Cardiac septum (tissue), 1 donor: ENCODE data around the gene CROT. TPM values are rescaled to one million over a fixed set of nuclear protein-coding genes. Genes with fewer than 3 reads are reported as not detected.
"Not testable (repeated sequence)": the region's sequence is repeated elsewhere in the genome, so short reads cannot be mapped to it uniquely, and the experiment has no call there.

Experiments
- DNase-seq: peaks from one replicate; pipeline ENCODE4 v3.0.0-alpha.2; 2020; ENCODE audit warnings: low spot score
- intact Hi-C: fragments of 100-400 bp; cut with DNase I; formaldehyde crosslinking; loops from one replicate; pipeline ENCODE4 v1.14.0; 2022
- long read RNA-seq: library from polyadenylated mRNA; unstranded; transcript quantifications from one replicate; pipeline ENCODE4 v2.0.0, GENCODE V29; 2021
- total RNA-seq: library from RNA; stranded (reverse); fragmentation: NEBNext Ultra II Directional; extraction: Animal tissue kit (Norgen Biotek cat#: 25700); gene quantifications from one replicate; pipeline ENCODE4 v1.2.1, GENCODE V29; 2021
- donor health status: DM: no; HTN: no; CAD: no.

CROT gene
- total RNA-seq: 7.5 TPM
- long read RNA-seq, transcript CROT-201 (18 exons, 3,175 nt): major isoform, 8 of 14 reads
- long read RNA-seq, partial matches to known transcripts: 1 of 14 reads
- long read RNA-seq, other reads (novel, unspliced or antisense): 4 of 14 reads

GRCh38 chr7:87345166-87345927 lies at the start of gene CROT:
Gene CROT, plus strand, starts transcription at chr7:87345664. Its CDS starts 3,405 bp downstream, at chr7:87349069.
- intact Hi-C loops: loop anchor here (10.0 kb wide), 1 partner anchor 191 kb away; the partner anchor contains the start of gene DMTF1

GRCh38 chr7:87300756-87301155 lies 44.7 kb upstream of the CROT start:
- intact Hi-C loops: no loop called here

More at GRCh38 chr7:87345166-87345927, at the start of gene CROT:
- DNase-seq: peak; percentile 98

GRCh38 chr7:87310790-87311419 lies 34.6 kb upstream of the CROT start:
- no peak for DNase-seq
- intact Hi-C loops: no loop called here

More at GRCh38 chr7:87300756-87301155, 44.7 kb upstream of the CROT start:
- no peak for DNase-seq

- no peak for DNase-seq
- intact Hi-C loops: loop anchor here (2.0 kb wide), 1 partner anchor 104 kb away; no protein-coding TSS in a partner anchor
These were observed 33.1 kb upstream of the CROT start for GRCh38 chr7:87312215-87312865.

- no peak for DNase-seq
- intact Hi-C loops: no loop called here
These were observed 29.3 kb upstream of the CROT start for GRCh38 chr7:87316097-87316700.

- no peak for DNase-seq
- intact Hi-C loops: no loop called here
These were observed 28.5 kb upstream of the CROT start for GRCh38 chr7:87316846-87317552.

GRCh38 chr7:87317691-87318245 lies 27.7 kb upstream of the CROT start:
- no peak for DNase-seq
- intact Hi-C loops: no loop called here

- intact Hi-C loops: no loop called here
- DNase-seq: no peak
These were observed 26.7 kb upstream of the CROT start for GRCh38 chr7:87318741-87319140.

GRCh38 chr7:87319154-87319581 lies 26.3 kb upstream of the CROT start:
- intact Hi-C loops, DNase-seq: not testable (repeated sequence)

- intact Hi-C loops: no loop called here
These were observed 22.6 kb upstream of the CROT start for GRCh38 chr7:87322912-87323311.

GRCh38 chr7:87325576-87326370 lies 19.7 kb upstream of the CROT start:
- DNase-seq: no peak
- intact Hi-C loops: no loop called here

More at GRCh38 chr7:87322912-87323311, 22.6 kb upstream of the CROT start:
- DNase-seq: no peak

- DNase-seq: no peak
- intact Hi-C loops: no loop called here
These were observed 17.2 kb upstream of the CROT start for GRCh38 chr7:87328281-87328680.

- DNase-seq: no peak
These were observed 15.1 kb upstream of the CROT start for GRCh38 chr7:87330316-87330715.

GRCh38 chr7:87330942-87331341 lies 14.5 kb upstream of the CROT start:
- intact Hi-C loops: no loop called here
- no peak for DNase-seq

More at GRCh38 chr7:87330316-87330715, 15.1 kb upstream of the CROT start:
- intact Hi-C loops: no loop called here

- DNase-seq: no peak
- intact Hi-C loops: no loop called here
These were observed 13.7 kb upstream of the CROT start for GRCh38 chr7:87331687-87332252.

GRCh38 chr7:87332321-87332720 lies 13.1 kb upstream of the CROT start:
- intact Hi-C loops: no loop called here
- DNase-seq: no peak

GRCh38 chr7:87336136-87336535 lies 9.3 kb upstream of the CROT start:
- intact Hi-C loops: no loop called here
- DNase-seq: no peak

GRCh38 chr7:87337331-87337730 lies 8.1 kb upstream of the CROT start:
- DNase-seq: no peak
- intact Hi-C loops: no loop called here
